Endothelial cell of umbilical vein (primary cell): ENCODE results near the gene BTNL9. TPM values are rescaled to one million over a fixed set of nuclear protein-coding genes. Genes with fewer than 3 reads are reported as not detected.

Experiments used
- BruUV-seq: library from RNA; stranded (reverse); fragments of 400-500 nt; replicated peaks from 2 replicates; lab custom pipeline; 2021; lab: Mats Ljungman, UMichigan
- CTCF ChIA-PET: fragments of 300-600, 350-600 bp; sonication (Branson Sonifier 250); formaldehyde crosslinking; loops from one replicate; lab custom pipeline; 2021; ENCODE audit warnings: antibody characterized with exemption, inconsistent platforms; lab: Charles Lee
- POLR2A ChIA-PET: fragments of 300-600, 350-600 bp; sonication (Branson Sonifier 250); formaldehyde crosslinking; loops from one replicate; lab custom pipeline; 2021; ENCODE audit warnings: antibody characterized with exemption, inconsistent platforms; lab: Charles Lee
- DNase-seq: peaks from one replicate; pipeline ENCODE4 v3.0.0-alpha.2; 2011; ENCODE audit warnings: low read depth, low spot score
- FAIRE-seq: peaks from 2 replicates; lab custom pipeline; 2011; peaks lifted over from hg19 to GRCh38; lab: Jason Lieb, UNC
- H2AFZ ChIP-seq: 2 replicates; pipeline ENCODE4 v1.6.0; 2012; ENCODE audit warnings: low read depth, low read length, control low read depth, inconsistent platforms
- H3K27ac ChIP-seq: 2 replicates; pipeline ENCODE4 v1.5.1; 2011; ENCODE audit warnings: low read depth, mild to moderate bottlenecking, control low read depth, low read length, moderate library complexity; ENCODE audit not compliant: insufficient read depth
- H3K27me3 ChIP-seq, 2 experiments: 2 replicates each; pipeline versions ENCODE4 v1.6.0 to v1.6.1; 2011; ENCODE audit warnings: low read length in 2 of 2, mixed read lengths in 1 of 2; ENCODE audit not compliant: control insufficient read depth in 2 of 2, insufficient read depth in 2 of 2
- H3K36me3 ChIP-seq, 2 experiments: 2 replicates in 1 of 2; 3 replicates in 1 of 2; pipeline ENCODE4 v1.5.1; 2011; ENCODE audit warnings: low read length in 2 of 2, mild to moderate bottlenecking in 1 of 2, moderate library complexity in 1 of 2; ENCODE audit not compliant: control insufficient read depth in 2 of 2, insufficient read depth in 2 of 2; ENCODE audit errors: extremely low read depth in 1 of 2
- H3K4me1 ChIP-seq: 3 replicates; pipeline ENCODE4 v1.5.1; 2011; ENCODE audit warnings: mild to moderate bottlenecking, low read length; ENCODE audit not compliant: control insufficient read depth, insufficient read depth; ENCODE audit errors: extremely low read depth
- H3K4me2 ChIP-seq: 2 replicates; pipeline ENCODE4 v1.6.1; 2011; ENCODE audit warnings: low read length, control low read depth, mixed read lengths; ENCODE audit not compliant: insufficient read depth
- H3K4me3 ChIP-seq, 3 experiments: fragments of 200-600 bp in 1 of 3; sonication (generic), shearing (Covaris generic) in 1 of 3; replicated peaks in 1 of 3; 2 replicates each; pipeline ENCODE4 v1.5.1; 2011 to 2016; ENCODE audit warnings: control low read depth in 3 of 3, low read length in 3 of 3, mild to moderate bottlenecking in 2 of 3, inconsistent platforms in 1 of 3, low read depth in 1 of 3, moderate library complexity in 1 of 3; ENCODE audit not compliant: insufficient read depth in 1 of 3
- H3K79me2 ChIP-seq: 2 replicates; pipeline ENCODE4 v1.6.0; 2012; ENCODE audit warnings: low read length, inconsistent platforms; ENCODE audit not compliant: control insufficient read depth, insufficient read depth
- H3K9ac ChIP-seq: replicated peaks from 2 replicates; pipeline ENCODE3; 2011; ENCODE audit warnings: low read length, control low read depth; ENCODE audit not compliant: insufficient read depth; ENCODE audit errors: extremely low read depth
- H3K9me1 ChIP-seq: replicated peaks from 3 replicates; pipeline ENCODE4 v1.6.0; 2011; ENCODE audit warnings: mild to moderate bottlenecking, low read length; ENCODE audit not compliant: control insufficient read depth, insufficient read depth; ENCODE audit errors: extremely low read depth
- H3K9me3 ChIP-seq: replicated peaks from 2 replicates; pipeline ENCODE4 v1.5.1; 2012; ENCODE audit warnings: low read length, inconsistent platforms; ENCODE audit not compliant: control insufficient read depth, insufficient read depth
- H4K20me1 ChIP-seq: replicated peaks from 2 replicates; pipeline ENCODE3; 2011; ENCODE audit warnings: mild to moderate bottlenecking, low read length; ENCODE audit not compliant: control insufficient read depth, insufficient read depth; ENCODE audit errors: extremely low read depth
- EZH2 ChIP-seq: IDR thresholded peaks from 2 replicates; pipeline ENCODE4 v1.6.1; 2012; ENCODE audit warnings: borderline replicate concordance, low read depth, mild to moderate bottlenecking, moderate library complexity, low read length, inconsistent platforms; ENCODE audit not compliant: severe bottlenecking
- FOS ChIP-seq: IDR thresholded peaks from 2 replicates; pipeline ENCODE4 v1.6.1; 2011; ENCODE audit warnings: mild to moderate bottlenecking, low read length, moderate library complexity, borderline replicate concordance; ENCODE audit not compliant: insufficient read depth
- GATA2 ChIP-seq: IDR thresholded peaks from 2 replicates; pipeline ENCODE4 v1.7.0; 2011; ENCODE audit warnings: low read depth, mild to moderate bottlenecking, moderate library complexity, mixed read lengths, low read length; ENCODE audit not compliant: insufficient read length, insufficient read depth
- JUN ChIP-seq: IDR thresholded peaks from 2 replicates; pipeline ENCODE4 v1.6.1; 2011; ENCODE audit warnings: borderline replicate concordance, low read depth; ENCODE audit not compliant: insufficient read length, insufficient read depth
- MYC ChIP-seq: IDR thresholded peaks from one replicate; pipeline ENCODE4 v1.6.1; 2011; ENCODE audit warnings: mild to moderate bottlenecking, low read depth, low read length
- POLR2A ChIP-seq: IDR thresholded peaks from 2 replicates; pipeline ENCODE4 v1.6.1; 2012; ENCODE audit warnings: low read depth, mild to moderate bottlenecking, control low read depth, low read length
- POLR2AphosphoS5 ChIP-seq: IDR thresholded peaks from 2 replicates; pipeline ENCODE4 v1.6.1; 2012; ENCODE audit warnings: low read depth, mild to moderate bottlenecking, control low read depth, low read length, moderate library complexity; ENCODE audit not compliant: insufficient read depth
- dilution Hi-C: fragments of 300-500 bp; cut with MboI; formaldehyde crosslinking; loops from one replicate; pipeline ENCODE4 v1.15.0; 2019; ENCODE audit warnings: low sequenced_read_pairs; ENCODE audit not compliant: extremely low pct_ligation_motif_present
- intact Hi-C: fragments of 100-400 bp; cut with micrococcal nuclease; formaldehyde crosslinking; loops from one replicate; pipeline ENCODE4 v1.10.0; 2022
- polyA plus RNA-seq, 4 experiments: library from polyadenylated mRNA; depleted of rRNA in 3 of 4; stranded (reverse) in 3 of 4; unstranded in 1 of 4; fragments of >200 nt; gene quantifications; 2 replicates each; pipeline versions ENCODE4 v1.2.1 to v1.2.3, GENCODE V29; 2011 to 2012; ENCODE audit warnings: missing spikeins in 1 of 4
- total RNA-seq: library from RNA; stranded (reverse); gene quantifications from 2 replicates; pipeline ENCODE4 v1.2.3, GENCODE V29; 2021
- TF ChIP-seq, protein P1 (sequence below), 2 donors: IDR thresholded peaks; 1 replicate in 1 of 2; 2 replicates in 1 of 2; pipeline ENCODE4 v1.5.1; 2011; ENCODE audit warnings: low read length in 2 of 2, mild to moderate bottlenecking in 2 of 2, moderate library complexity in 2 of 2, control low read depth in 1 of 2, inconsistent platforms in 1 of 2, low read depth in 1 of 2; ENCODE audit not compliant: insufficient read depth in 1 of 2; ENCODE audit errors: extremely low read depth in 1 of 2
- TF ChIP-seq, protein P2 (sequence below): IDR thresholded peaks from 2 replicates; pipeline ENCODE4 v1.6.1; 2011; ENCODE audit not compliant: insufficient read depth, insufficient read length

BTNL9 gene
- total and polyA plus RNA-seq, 2 donors (not counting 3 experiments of a cell fraction or from before 2014, with no cell fraction given) = 0.13 to 0.33 TPM

DNA sequence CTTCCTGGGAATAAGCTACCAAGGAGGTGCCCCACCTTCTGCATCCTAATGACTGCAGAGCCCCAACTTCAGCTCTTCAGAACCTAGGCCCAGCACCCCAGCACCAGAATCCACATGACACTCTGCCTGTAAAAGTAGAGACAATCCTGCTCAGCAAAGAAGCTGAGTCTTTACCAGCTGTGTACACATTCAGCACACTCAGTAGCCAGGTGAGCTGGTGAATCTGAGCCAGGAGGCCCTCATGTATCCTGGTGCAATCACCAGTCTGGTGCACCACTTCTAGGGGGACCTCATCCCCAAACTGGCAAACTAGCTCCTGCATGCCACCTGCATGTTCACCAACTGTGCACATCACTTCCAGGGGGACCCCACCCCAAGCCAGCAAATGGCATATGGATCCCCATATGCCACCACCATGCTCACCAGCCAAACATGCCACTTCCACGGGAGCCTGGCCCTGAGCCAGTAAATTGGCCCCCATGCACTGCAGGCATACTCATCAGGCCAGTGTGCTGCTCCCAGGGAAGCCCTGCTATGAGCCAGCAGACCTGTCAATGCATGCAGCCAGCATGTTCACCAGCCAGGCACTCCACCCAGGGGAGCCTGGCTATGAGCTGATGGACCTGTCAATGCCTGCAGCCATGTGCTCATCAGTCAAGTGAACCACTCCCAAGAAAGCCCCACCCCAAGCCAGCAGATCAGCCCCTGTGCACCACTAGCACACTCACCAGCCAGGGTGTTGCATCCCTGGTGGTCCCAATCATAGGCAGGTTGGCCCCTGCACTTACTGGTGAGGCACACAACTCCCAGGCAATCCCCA, 15.6 kb upstream of the BTNL9 start:
- POLR2A ChIA-PET = no interaction called here
- H3K9me3 ChIP-seq = no peaks in the 10 kb centered on the region
- H3K4me3 ChIP-seq = no peak overlapping the region
- no peak for FAIRE-seq
- BruUV-seq = no TSS peak
- no peak overlapping the region for H2AFZ ChIP-seq
- no peak overlapping the region for H3K27ac ChIP-seq
- DNase-seq = no peak
- no peaks in the 10 kb centered on the region for H3K36me3 ChIP-seq
- TF ChIP-seq JUN = no peak
- TF ChIP-seq, protein P1, sequence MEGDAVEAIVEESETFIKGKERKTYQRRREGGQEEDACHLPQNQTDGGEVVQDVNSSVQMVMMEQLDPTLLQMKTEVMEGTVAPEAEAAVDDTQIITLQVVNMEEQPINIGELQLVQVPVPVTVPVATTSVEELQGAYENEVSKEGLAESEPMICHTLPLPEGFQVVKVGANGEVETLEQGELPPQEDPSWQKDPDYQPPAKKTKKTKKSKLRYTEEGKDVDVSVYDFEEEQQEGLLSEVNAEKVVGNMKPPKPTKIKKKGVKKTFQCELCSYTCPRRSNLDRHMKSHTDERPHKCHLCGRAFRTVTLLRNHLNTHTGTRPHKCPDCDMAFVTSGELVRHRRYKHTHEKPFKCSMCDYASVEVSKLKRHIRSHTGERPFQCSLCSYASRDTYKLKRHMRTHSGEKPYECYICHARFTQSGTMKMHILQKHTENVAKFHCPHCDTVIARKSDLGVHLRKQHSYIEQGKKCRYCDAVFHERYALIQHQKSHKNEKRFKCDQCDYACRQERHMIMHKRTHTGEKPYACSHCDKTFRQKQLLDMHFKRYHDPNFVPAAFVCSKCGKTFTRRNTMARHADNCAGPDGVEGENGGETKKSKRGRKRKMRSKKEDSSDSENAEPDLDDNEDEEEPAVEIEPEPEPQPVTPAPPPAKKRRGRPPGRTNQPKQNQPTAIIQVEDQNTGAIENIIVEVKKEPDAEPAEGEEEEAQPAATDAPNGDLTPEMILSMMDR (IDR thresholded peaks at IDR 0.05; ENCODE audit: extremely low read depth in 1 of 2, insufficient read depth in 1 of 2, low read depth in 1 of 2, low read length in 2 of 2) = no peak
- TF ChIP-seq MYC = no peak
- TF ChIP-seq POLR2AphosphoS5 = no peak
- TF ChIP-seq GATA2 = no peak
- no peak for TF ChIP-seq POLR2A
- TF ChIP-seq EZH2 = no peak
- TF ChIP-seq, protein P2, sequence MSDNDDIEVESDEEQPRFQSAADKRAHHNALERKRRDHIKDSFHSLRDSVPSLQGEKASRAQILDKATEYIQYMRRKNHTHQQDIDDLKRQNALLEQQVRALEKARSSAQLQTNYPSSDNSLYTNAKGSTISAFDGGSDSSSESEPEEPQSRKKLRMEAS = no peak
- no peak for TF ChIP-seq FOS
- H3K9me1 ChIP-seq = no peaks in the 10 kb centered on the region
- dilution Hi-C loops (no loop called here), intact Hi-C loops (no loop called here)
- CTCF ChIA-PET = no interaction called here
- H3K9ac ChIP-seq = no peak overlapping the region
- H3K4me1 ChIP-seq = no peaks in the 10 kb centered on the region
- no peaks in the 10 kb centered on the region for H3K27me3 ChIP-seq
- no peaks in the 10 kb centered on the region for H3K79me2 ChIP-seq
- H3K4me2 ChIP-seq = no peak overlapping the region
- no peaks in the 10 kb centered on the region for H4K20me1 ChIP-seq
